ENCODE results near the gene PHYH.

The PHYH gene

DNA sequence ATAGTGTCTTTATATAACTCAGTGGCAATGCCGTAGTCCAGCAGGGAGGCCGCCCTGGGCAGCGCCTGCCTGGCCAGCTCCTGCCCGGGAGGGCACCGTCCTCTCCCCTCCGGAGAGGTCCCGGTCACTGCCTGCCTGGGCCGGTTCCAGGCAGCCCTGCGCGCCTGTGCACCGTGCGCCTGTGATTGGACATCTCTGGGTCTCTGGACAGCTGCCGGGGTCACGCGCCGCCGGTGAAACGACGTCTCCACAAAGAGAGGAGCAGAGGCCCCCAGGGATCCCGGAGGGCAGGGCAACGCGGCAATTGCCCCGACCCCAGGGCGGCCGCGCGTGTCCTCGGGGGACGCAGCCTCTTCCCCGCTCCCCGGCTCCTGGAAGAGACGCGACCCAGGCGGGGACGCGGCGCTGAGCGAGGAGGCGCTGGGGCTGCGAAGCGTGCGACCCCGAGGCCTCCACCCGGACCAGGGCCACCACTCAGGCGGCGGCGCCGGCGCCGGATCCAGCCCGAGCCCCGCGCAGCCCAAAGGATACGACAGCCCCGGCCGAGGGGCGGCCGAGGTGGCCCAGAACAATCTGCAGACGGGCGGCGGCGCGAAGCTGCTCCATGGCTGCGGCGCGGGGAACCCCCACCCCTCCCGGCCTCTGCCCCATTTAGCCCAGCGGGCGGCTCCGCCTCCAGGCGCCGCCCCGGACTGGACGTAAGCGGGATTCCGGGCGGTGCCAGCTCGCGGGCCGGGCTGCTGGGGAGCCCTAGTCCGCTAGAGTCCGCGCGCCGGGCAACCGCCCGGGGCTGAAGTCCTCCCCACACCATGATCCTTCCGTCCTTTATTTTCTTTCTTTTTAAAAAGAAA lies at the start of gene PHYH:
Gene PHYH (minus strand): TSS at position 628 of the 851 bp plus-strand sequence. CDS start 22 bp downstream, at position 606.
- Histone ChIP-seq H3K9ac (ENCODE audit: low read length) (peak within 1 kb of the TSS; percentile 62), H3K9me3 (ENCODE audit: control insufficient read depth, low read depth, low read length) (no peaks in the 10 kb centered on the region), H3K27me3 (ENCODE audit: control insufficient read depth, insufficient read depth, low read length) (no peaks in the 10 kb centered on the region), H3K4me3 (ENCODE audit: low read length) (peak within 1 kb of the TSS; percentile 63), H3K27ac (ENCODE audit: low read length) (no peak within 1 kb of the TSS), H3K4me1 (ENCODE audit: control insufficient read depth, low read depth, low read length) (no peaks in the 10 kb centered on the region), H3K36me3 (ENCODE audit: control insufficient read depth, low read depth, low read length) (no peaks in the 10 kb centered on the region)

DNA sequence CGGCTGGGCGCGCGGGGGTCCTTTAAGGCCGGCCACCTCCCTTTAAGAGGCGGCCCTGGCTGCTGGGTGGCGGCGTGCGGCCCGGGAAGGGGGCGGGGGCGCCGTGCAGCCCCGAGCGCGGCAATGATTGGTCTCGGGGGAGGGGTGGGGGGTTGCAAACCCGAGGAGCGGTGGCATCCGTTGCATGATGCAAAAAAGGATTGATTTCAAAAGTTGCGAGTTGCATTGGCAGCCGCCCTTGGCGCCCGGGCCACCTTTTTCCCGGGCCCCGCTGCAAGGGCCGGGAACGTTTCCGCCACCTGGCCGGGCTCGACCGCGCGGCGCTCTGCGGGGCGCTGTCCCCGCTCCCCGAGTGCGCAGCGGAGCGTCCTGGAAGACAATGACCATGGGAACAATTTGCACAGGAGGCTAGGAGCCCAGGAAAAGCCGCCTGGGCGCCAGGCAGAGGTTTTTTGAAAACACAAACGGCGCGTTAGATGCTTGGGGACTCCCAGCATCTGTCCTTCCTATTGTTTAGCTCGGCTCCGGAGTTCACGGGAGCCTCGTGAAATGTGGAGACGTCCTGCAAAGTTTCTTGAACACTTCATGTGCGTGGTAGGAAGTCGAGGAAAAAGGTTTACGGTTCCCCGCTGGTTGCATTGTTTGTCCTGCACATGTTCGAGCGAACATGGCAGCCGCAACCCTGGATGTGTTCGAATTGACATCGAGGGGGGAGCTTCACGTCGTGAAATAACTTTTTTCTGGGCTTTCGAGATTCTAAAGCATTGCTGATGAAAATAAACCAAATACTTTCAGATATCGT lies 48.6 kb upstream of the PHYH start, which contains the start of gene SEPHS1:
Gene SEPHS1 (minus strand): TSS at position 78 of the 802 bp plus-strand sequence. CDS start 3,343 bp downstream, outside the sequence.
- Histone ChIP-seq H3K9me3 (ENCODE audit: control insufficient read depth, low read depth, low read length) (no peaks in the 10 kb centered on the region), H3K4me3 (ENCODE audit: low read length) (peak within 1 kb of the TSS; percentile 77), H3K27ac (ENCODE audit: low read length) (peak within 1 kb of the TSS; percentile 98), H3K36me3 (ENCODE audit: control insufficient read depth, low read depth, low read length) (peaks cover 7% of the 10 kb centered on the region), H3K9ac (ENCODE audit: low read length) (peak within 1 kb of the TSS; percentile 99), H3K4me1 (ENCODE audit: control insufficient read depth, low read depth, low read length) (peaks cover 48% of the 10 kb centered on the region), H3K27me3 (ENCODE audit: control insufficient read depth, insufficient read depth, low read length) (peaks cover 11% of the 10 kb centered on the region)

GRCh38 chr10:13347500-13348156 lies 47.8 kb upstream of the PHYH start:
- Histone ChIP-seq H3K27ac (ENCODE audit: low read length) (no peak overlapping the region), H3K27me3 (ENCODE audit: control insufficient read depth, insufficient read depth, low read length) (peaks cover 11% of the 10 kb centered on the region), H3K36me3 (ENCODE audit: control insufficient read depth, low read depth, low read length) (peaks cover 15% of the 10 kb centered on the region), H3K9ac (ENCODE audit: low read length) (no peak overlapping the region), H3K4me1 (ENCODE audit: control insufficient read depth, low read depth, low read length) (peaks cover 43% of the 10 kb centered on the region), H3K9me3 (ENCODE audit: control insufficient read depth, low read depth, low read length) (no peaks in the 10 kb centered on the region), H3K4me3 (ENCODE audit: low read length) (no peak overlapping the region)

- Histone ChIP-seq H3K4me1 (ENCODE audit: control insufficient read depth, low read depth, low read length) (peaks cover 38% of the 10 kb centered on the region), H3K4me3 (ENCODE audit: low read length) (peak overlapping the region; percentile 77), H3K36me3 (ENCODE audit: control insufficient read depth, low read depth, low read length) (peaks cover 17% of the 10 kb centered on the region), H3K9ac (ENCODE audit: low read length) (peak overlapping the region; percentile 89), H3K27me3 (ENCODE audit: control insufficient read depth, insufficient read depth, low read length) (peaks cover 11% of the 10 kb centered on the region), H3K27ac (ENCODE audit: low read length) (peak overlapping the region; percentile 59), H3K9me3 (ENCODE audit: control insufficient read depth, low read depth, low read length) (no peaks in the 10 kb centered on the region)
Measured at GRCh38 chr10:13347043-13347499, 47.2 kb upstream of the PHYH start.

DNA sequence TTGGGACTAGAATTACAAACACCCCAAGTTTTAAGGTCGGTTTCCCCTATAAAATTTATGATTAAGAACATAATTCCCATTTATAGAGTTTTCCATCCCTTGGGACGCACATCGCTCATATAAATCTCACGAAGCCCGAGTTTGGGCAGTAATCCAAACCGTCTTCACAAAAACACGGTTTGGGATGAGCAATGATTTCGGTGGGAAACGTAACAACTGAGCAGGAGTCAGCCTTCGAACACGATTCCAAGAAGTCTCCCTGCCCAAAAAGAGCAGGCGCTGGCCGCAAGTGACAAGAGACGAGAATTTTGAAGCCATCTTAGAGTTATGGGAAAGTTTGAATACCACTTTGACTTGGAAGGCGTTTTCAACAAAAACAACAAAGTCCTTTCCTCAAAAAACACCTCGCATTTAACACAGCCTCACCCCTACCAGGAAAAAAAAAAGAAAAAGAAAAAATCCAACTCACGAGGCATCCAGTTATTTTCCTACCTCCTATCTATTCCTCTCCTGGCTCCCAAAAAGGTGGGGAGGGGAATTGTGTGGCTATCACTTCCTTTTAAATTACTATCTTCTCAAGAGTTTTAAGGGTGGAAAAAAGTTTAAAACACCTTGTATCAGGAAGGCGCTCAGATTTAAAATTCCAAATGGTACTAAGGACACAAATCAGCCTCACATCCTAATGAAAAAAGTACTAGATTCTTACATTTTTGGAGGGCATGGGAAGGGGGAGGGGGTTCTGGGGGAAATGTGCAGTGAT lies 46.6 kb upstream of the PHYH start:
- peaks cover 11% of the 10 kb centered on the region for H3K27me3 ChIP-seq (ENCODE audit: control insufficient read depth, insufficient read depth, low read length)
- H3K9me3 ChIP-seq (ENCODE audit: control insufficient read depth, low read depth, low read length), result no peaks in the 10 kb centered on the region
- H3K36me3 ChIP-seq (ENCODE audit: control insufficient read depth, low read depth, low read length), result peaks cover 17% of the 10 kb centered on the region
- H3K4me3 ChIP-seq (ENCODE audit: low read length), result peak overlapping the region; percentile 77
- peak overlapping the region; percentile 59 for H3K27ac ChIP-seq (ENCODE audit: low read length)
- H3K4me1 ChIP-seq (ENCODE audit: control insufficient read depth, low read depth, low read length), result peaks cover 32% of the 10 kb centered on the region
- H3K9ac ChIP-seq (ENCODE audit: low read length), result peak overlapping the region; percentile 89

DNA sequence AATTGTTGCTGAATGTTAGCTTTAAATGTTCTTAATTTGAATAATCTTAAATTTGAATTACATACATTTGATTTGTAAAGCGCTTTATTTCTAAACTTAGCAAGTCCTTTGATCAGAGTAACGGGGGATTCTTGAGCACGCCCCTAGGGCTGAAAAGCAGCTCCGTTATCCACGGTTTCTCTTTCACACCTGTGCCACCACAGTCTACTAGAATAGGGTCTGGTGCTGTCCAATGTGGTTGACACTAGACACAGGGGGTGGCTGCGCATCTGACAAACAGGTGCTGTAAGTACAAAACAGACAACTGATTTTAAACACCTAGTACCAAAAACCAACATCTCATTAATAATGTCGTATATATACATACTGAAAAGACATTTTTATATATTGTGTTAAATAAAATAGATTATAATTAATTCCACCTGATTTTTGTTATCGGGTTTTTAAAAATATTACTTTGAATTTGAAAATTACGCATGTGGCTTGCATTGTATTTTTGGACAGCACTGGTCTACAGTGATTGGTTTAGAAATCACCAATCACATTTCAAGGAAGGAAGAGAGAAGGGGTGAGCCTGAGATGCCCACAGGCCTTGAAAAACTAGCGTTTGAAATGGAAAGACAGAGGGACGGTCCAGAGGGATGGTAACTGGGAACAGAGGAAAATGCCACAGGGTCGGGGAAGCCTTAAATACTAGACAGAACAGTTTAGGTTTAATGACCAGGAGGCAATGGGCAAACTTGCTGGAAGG lies 40.9 kb upstream of the PHYH start:
- Histone ChIP-seq H3K36me3 (ENCODE audit: control insufficient read depth, low read depth, low read length) (peaks cover 68% of the 10 kb centered on the region), H3K9ac (ENCODE audit: low read length) (no peak overlapping the region), H3K27ac (ENCODE audit: low read length) (no peak overlapping the region), H3K27me3 (ENCODE audit: control insufficient read depth, insufficient read depth, low read length) (no peaks in the 10 kb centered on the region), H3K4me3 (ENCODE audit: low read length) (no peak overlapping the region), H3K9me3 (ENCODE audit: control insufficient read depth, low read depth, low read length) (no peaks in the 10 kb centered on the region), H3K4me1 (ENCODE audit: control insufficient read depth, low read depth, low read length) (peaks cover 40% of the 10 kb centered on the region)

GRCh38 chr10:13340068-13340467 lies 40.2 kb upstream of the PHYH start:
- H3K9me3 ChIP-seq (ENCODE audit: control insufficient read depth, low read depth, low read length), result no peaks in the 10 kb centered on the region
- H3K27me3 ChIP-seq (ENCODE audit: control insufficient read depth, insufficient read depth, low read length), result no peaks in the 10 kb centered on the region
- H3K4me1 ChIP-seq (ENCODE audit: control insufficient read depth, low read depth, low read length), result peaks cover 36% of the 10 kb centered on the region
- H3K36me3 ChIP-seq (ENCODE audit: control insufficient read depth, low read depth, low read length), result peaks cover 75% of the 10 kb centered on the region
- H3K4me3 ChIP-seq (ENCODE audit: low read length), result no peak overlapping the region
- H3K9ac ChIP-seq (ENCODE audit: low read length), result no peak overlapping the region
- H3K27ac ChIP-seq (ENCODE audit: low read length), result no peak overlapping the region

GRCh38 chr10:13338390-13339110 lies 38.7 kb upstream of the PHYH start:
- H3K9ac ChIP-seq (ENCODE audit: low read length), result no peak overlapping the region
- peaks cover 26% of the 10 kb centered on the region for H3K4me1 ChIP-seq (ENCODE audit: control insufficient read depth, low read depth, low read length)
- peaks cover 84% of the 10 kb centered on the region for H3K36me3 ChIP-seq (ENCODE audit: control insufficient read depth, low read depth, low read length)
- H3K4me3 ChIP-seq (ENCODE audit: low read length), result no peak overlapping the region
- no peak overlapping the region for H3K27ac ChIP-seq (ENCODE audit: low read length)
- no peaks in the 10 kb centered on the region for H3K9me3 ChIP-seq (ENCODE audit: control insufficient read depth, low read depth, low read length)
- H3K27me3 ChIP-seq (ENCODE audit: control insufficient read depth, insufficient read depth, low read length), result no peaks in the 10 kb centered on the region

DNA sequence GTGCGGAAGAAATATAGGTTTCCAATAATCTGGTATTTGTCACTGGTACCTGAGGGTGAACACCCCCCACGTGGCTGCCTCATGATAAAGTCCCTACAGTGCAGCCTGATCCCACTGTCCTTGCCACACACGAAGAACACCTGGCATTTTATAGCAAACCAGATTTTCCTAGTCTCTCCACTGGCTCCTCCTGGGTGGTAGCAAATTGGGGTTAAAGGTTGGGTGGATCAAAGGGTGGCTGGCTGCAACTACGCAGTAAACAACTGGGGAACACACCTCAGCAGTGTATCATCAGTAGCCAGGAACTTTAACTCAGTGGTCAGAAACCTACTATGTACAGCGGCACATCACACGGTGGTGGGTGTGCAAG lies 37.9 kb upstream of the PHYH start:
- Histone ChIP-seq H3K4me3 (ENCODE audit: low read length) (no peak overlapping the region), H3K9me3 (ENCODE audit: control insufficient read depth, low read depth, low read length) (no peaks in the 10 kb centered on the region), H3K27ac (ENCODE audit: low read length) (no peak overlapping the region), H3K27me3 (ENCODE audit: control insufficient read depth, insufficient read depth, low read length) (no peaks in the 10 kb centered on the region), H3K36me3 (ENCODE audit: control insufficient read depth, low read depth, low read length) (peaks cover 83% of the 10 kb centered on the region), H3K4me1 (ENCODE audit: control insufficient read depth, low read depth, low read length) (peaks cover 22% of the 10 kb centered on the region), H3K9ac (ENCODE audit: low read length) (no peak overlapping the region)
